ENCODE measurements around the gene SOBP.
A peak's percentile ranks its signal among the peaks of the same experiment; 100 is the strongest.

Gene SOBP

DNA sequence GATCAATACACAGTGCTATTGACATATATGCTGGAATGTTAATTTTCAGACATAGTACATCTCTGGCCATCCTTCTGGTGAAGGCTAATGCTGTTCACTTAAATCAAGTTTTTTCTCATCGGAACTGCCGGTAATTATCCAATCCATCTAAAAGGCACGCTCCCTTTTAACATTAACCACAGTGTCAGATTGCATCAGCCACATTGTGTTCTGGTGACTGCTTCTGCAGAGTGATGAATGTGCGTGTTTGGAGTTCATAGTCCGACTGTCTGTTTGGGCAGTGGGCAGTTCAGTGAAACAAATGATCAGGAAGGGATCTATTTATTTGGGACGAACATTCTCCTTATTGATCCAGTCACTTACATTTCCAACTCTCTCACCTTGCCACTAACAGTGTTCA is 49.5 kb downstream of the SOBP start (continued):
- peak; percentile 82; the same call in 1 of the 2 replicates for TF ChIP-seq TSHZ1 (tag by site-specific recombination; IDR thresholded peaks at IDR 0.05; ENCODE audit: borderline replicate concordance)
- TF ChIP-seq, protein P1, sequence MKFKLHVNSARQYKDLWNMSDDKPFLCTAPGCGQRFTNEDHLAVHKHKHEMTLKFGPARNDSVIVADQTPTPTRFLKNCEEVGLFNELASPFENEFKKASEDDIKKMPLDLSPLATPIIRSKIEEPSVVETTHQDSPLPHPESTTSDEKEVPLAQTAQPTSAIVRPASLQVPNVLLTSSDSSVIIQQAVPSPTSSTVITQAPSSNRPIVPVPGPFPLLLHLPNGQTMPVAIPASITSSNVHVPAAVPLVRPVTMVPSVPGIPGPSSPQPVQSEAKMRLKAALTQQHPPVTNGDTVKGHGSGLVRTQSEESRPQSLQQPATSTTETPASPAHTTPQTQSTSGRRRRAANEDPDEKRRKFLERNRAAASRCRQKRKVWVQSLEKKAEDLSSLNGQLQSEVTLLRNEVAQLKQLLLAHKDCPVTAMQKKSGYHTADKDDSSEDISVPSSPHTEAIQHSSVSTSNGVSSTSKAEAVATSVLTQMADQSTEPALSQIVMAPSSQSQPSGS (tag by site-specific recombination; IDR thresholded peaks at IDR 0.05; ENCODE audit: low read depth) = peak; percentile 49; the same call in 1 of the 2 replicates
- TF ChIP-seq BCL11B (tag by site-specific recombination; IDR thresholded peaks at IDR 0.05; ENCODE audit: low read depth) = no peak
- TF ChIP-seq ZNF776 (tag by site-specific recombination; IDR thresholded peaks at IDR 0.05; ENCODE audit: borderline replicate concordance) = no peak
- peak; percentile 67 for TF ChIP-seq ZNF2 (tag by site-specific recombination; IDR thresholded peaks at IDR 0.05)
- TF ChIP-seq ZNF157 (tag by site-specific recombination; IDR thresholded peaks at IDR 0.05) = no peak
- TF ChIP-seq, protein P2, sequence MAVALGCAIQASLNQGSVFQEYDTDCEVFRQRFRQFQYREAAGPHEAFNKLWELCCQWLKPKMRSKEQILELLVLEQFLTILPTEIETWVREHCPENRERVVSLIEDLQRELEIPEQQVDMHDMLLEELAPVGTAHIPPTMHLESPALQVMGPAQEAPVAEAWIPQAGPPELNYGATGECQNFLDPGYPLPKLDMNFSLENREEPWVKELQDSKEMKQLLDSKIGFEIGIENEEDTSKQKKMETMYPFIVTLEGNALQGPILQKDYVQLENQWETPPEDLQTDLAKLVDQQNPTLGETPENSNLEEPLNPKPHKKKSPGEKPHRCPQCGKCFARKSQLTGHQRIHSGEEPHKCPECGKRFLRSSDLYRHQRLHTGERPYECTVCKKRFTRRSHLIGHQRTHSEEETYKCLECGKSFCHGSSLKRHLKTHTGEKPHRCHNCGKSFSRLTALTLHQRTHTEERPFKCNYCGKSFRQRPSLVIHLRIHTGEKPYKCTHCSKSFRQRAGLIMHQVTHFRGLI (tag by site-specific recombination; IDR thresholded peaks at IDR 0.05) = no peak
- TF ChIP-seq ZSCAN16 (tag by site-specific recombination; IDR thresholded peaks at IDR 0.05) = no peak
- no peak for TF ChIP-seq ZSCAN30 (tag by site-specific recombination; IDR thresholded peaks at IDR 0.05)
- no peak for TF ChIP-seq ZBTB20 (tag by site-specific recombination; IDR thresholded peaks at IDR 0.05)
- TF ChIP-seq ZBTB21 (tag by site-specific recombination; IDR thresholded peaks at IDR 0.05) = no peak
- 0 out of 2 replicates have a peak, but pooled peaks have one; percentile 8 for TF ChIP-seq KLF1 (tag by site-specific recombination; IDR thresholded peaks at IDR 0.05)
- TF ChIP-seq ZNF112 (tag by site-specific recombination; IDR thresholded peaks at IDR 0.05) = no peak
- TF ChIP-seq ZNF24 (tag by site-specific recombination; IDR thresholded peaks at IDR 0.05) = peak; percentile 76; the same call in 1 of the 2 replicates
- TF ChIP-seq ZNF571 (tag by site-specific recombination; IDR thresholded peaks at IDR 0.05) = no peak
- TF ChIP-seq SCRT2 (tag by site-specific recombination; IDR thresholded peaks at IDR 0.05) = no peak
- TF ChIP-seq, protein P3, sequence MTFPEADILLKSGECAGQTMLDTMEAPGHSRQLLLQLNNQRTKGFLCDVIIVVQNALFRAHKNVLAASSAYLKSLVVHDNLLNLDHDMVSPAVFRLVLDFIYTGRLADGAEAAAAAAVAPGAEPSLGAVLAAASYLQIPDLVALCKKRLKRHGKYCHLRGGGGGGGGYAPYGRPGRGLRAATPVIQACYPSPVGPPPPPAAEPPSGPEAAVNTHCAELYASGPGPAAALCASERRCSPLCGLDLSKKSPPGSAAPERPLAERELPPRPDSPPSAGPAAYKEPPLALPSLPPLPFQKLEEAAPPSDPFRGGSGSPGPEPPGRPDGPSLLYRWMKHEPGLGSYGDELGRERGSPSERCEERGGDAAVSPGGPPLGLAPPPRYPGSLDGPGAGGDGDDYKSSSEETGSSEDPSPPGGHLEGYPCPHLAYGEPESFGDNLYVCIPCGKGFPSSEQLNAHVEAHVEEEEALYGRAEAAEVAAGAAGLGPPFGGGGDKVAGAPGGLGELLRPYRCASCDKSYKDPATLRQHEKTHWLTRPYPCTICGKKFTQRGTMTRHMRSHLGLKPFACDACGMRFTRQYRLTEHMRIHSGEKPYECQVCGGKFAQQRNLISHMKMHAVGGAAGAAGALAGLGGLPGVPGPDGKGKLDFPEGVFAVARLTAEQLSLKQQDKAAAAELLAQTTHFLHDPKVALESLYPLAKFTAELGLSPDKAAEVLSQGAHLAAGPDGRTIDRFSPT (tag by site-specific recombination; IDR thresholded peaks at IDR 0.05) = no peak; the same call in 1 of the 2 replicates
- TF ChIP-seq ZNF16 (tag by site-specific recombination; IDR thresholded peaks at IDR 0.05; ENCODE audit: low read depth) = no peak
- TF ChIP-seq ZBTB26 (tag by site-specific recombination; optimal IDR thresholded peaks at IDR 0.05) = no peak
- TF ChIP-seq KLF9 (tag by site-specific recombination; IDR thresholded peaks at IDR 0.05; ENCODE audit: low read depth) = no peak
- no peak for TF ChIP-seq RBAK (tag by site-specific recombination; IDR thresholded peaks at IDR 0.05)
- TF ChIP-seq, protein P4, sequence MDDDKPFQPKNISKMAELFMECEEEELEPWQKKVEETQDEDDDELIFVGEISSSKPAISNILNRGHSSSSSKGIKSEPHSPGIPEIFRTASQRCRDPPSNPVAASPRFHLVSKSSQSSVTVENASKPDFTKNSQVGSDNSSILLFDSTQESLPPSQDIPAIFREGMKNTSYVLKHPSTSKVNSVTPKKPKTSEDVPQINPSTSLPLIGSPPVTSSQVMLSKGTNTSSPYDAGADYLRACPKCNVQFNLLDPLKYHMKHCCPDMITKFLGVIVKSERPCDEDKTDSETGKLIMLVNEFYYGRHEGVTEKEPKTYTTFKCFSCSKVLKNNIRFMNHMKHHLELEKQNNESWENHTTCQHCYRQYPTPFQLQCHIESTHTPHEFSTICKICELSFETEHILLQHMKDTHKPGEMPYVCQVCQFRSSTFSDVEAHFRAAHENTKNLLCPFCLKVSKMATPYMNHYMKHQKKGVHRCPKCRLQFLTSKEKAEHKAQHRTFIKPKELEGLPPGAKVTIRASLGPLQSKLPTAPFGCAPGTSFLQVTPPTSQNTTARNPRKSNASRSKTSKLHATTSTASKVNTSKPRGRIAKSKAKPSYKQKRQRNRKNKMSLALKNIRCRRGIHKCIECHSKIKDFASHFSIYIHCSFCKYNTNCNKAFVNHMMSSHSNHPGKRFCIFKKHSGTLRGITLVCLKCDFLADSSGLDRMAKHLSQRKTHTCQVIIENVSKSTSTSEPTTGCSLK (tag by site-specific recombination; IDR thresholded peaks at IDR 0.05) = no peak
- no peak for TF ChIP-seq ZSCAN5A (tag by site-specific recombination; IDR thresholded peaks at IDR 0.05)
- TF ChIP-seq ZNF121 (tag by site-specific recombination; IDR thresholded peaks at IDR 0.05) = no peak
- peak; percentile 70; the same call in 1 of the 2 replicates for TF ChIP-seq ZNF580 (tag by site-specific recombination; IDR thresholded peaks at IDR 0.05)
- peak; percentile 54; the same call in 1 of the 2 replicates for TF ChIP-seq ZFP69B (tag by site-specific recombination; IDR thresholded peaks at IDR 0.05)
- TF ChIP-seq ZNF202 (tag by site-specific recombination; IDR thresholded peaks at IDR 0.05; ENCODE audit: borderline replicate concordance) = no peak

All from HEK293 (cell line).